Caco-2 (cell line): ENCODE measurements around the gene TMSB15C. TPM values are rescaled to one million over a fixed set of nuclear protein-coding genes. Genes with fewer than 3 reads are reported as not detected.

ENCODE experiments used
- BruUV-seq: library from RNA; stranded (reverse); fragments of 400-500 nt; replicated peaks from 2 replicates; lab custom pipeline; 2021; lab: Mats Ljungman, UMichigan
- CTCF ChIA-PET: fragments of 300-600 bp; sonication (Branson Sonifier 250); formaldehyde crosslinking; loops from one replicate; lab custom pipeline; 2022; ENCODE audit warnings: antibody characterized with exemption; lab: Charles Lee
- POLR2A ChIA-PET: fragments of 300-600 bp; sonication (Branson Sonifier 250); formaldehyde crosslinking; loops from one replicate; lab custom pipeline; 2022; ENCODE audit warnings: antibody characterized with exemption; lab: Charles Lee
- DNase-seq, 2 experiments: peaks; one replicate each; pipeline versions ENCODE4 v3.0.0 to v3.0.0-alpha.2; 2020 to 2022
- H3K27me3 ChIP-seq: replicated peaks from 2 replicates; pipeline ENCODE4 v1.6.0; 2011; ENCODE audit warnings: low read length; ENCODE audit not compliant: control insufficient read depth, insufficient read depth
- H3K36me3 ChIP-seq: 2 replicates; pipeline ENCODE4 v1.5.1; 2011; ENCODE audit warnings: low read length; ENCODE audit not compliant: control insufficient read depth, insufficient read depth
- H3K4me1 ChIP-seq: fragments of 250-450 bp; sonication (Bioruptor Pico); 2 replicates; pipeline ENCODE4 v1.5.1; 2020; ENCODE audit warnings: mild to moderate bottlenecking
- H3K4me3 ChIP-seq: 2 replicates; pipeline ENCODE4 v1.5.1; 2011; ENCODE audit warnings: low read depth, mild to moderate bottlenecking, control low read depth, low read length
- H3K9me3 ChIP-seq: fragments of 250-450 bp; sonication (Bioruptor Pico); 2 replicates; pipeline ENCODE4 v1.5.1; 2020; ENCODE audit warnings: mild to moderate bottlenecking, moderate library complexity
- H3K27ac Mint-ChIP-seq: one replicate; pipeline ENCODE4 v1.8.0; 2022; ENCODE audit warnings: mixed read lengths; ENCODE audit not compliant: unreplicated experiment
- H3K27me3 Mint-ChIP-seq: one replicate; pipeline ENCODE4 v1.8.0; 2022; ENCODE audit warnings: mixed read lengths; ENCODE audit not compliant: insufficient read depth, unreplicated experiment
- H3K36me3 Mint-ChIP-seq: one replicate; pipeline ENCODE4 v1.8.0; 2022; ENCODE audit warnings: mild to moderate bottlenecking, mixed read lengths; ENCODE audit not compliant: insufficient read depth, unreplicated experiment
- H3K4me1 Mint-ChIP-seq: one replicate; pipeline ENCODE4 v1.8.0; 2022; ENCODE audit warnings: low read depth, mixed read lengths; ENCODE audit not compliant: unreplicated experiment
- H3K4me3 Mint-ChIP-seq: one replicate; pipeline ENCODE4 v1.8.0; 2022; ENCODE audit warnings: mild to moderate bottlenecking, moderate library complexity, mixed read lengths; ENCODE audit not compliant: unreplicated experiment
- H3K9me3 Mint-ChIP-seq: one replicate; pipeline ENCODE4 v1.8.0; 2022; ENCODE audit warnings: mixed read lengths; ENCODE audit not compliant: unreplicated experiment
- CTCF ChIP-seq, 2 experiments: fragments of 200-600 bp in 1 of 2; IDR thresholded peaks; 1 replicate in 1 of 2; 2 replicates in 1 of 2; pipeline versions ENCODE4 v1.5.1 to v1.8.0; 2011 to 2022; ENCODE audit warnings: antibody characterized with exemption in 1 of 2, control low read depth in 1 of 2, inconsistent platforms in 1 of 2, low read depth in 1 of 2, low read length in 1 of 2, mild to moderate bottlenecking in 1 of 2, moderate library complexity in 1 of 2; ENCODE audit not compliant: insufficient read depth in 1 of 2, severe bottlenecking in 1 of 2, unreplicated experiment in 1 of 2
- intact Hi-C: fragments of 100-400 bp; cut with micrococcal nuclease; formaldehyde crosslinking; loops from one replicate; pipeline ENCODE4 v1.10.0; 2022; ENCODE audit not compliant: unreplicated experiment
- total RNA-seq: library from RNA; stranded (reverse); gene quantifications from 2 replicates; pipeline ENCODE4 v1.2.3, GENCODE V29; 2022

The TMSB15C gene
- total RNA-seq, 1 experiment from 2014 or later, result 3.2 TPM

- no peaks in the 10 kb centered on the region for H3K36me3 Mint-ChIP-seq
- H3K27me3 Mint-ChIP-seq, result peaks cover 3% of the 10 kb centered on the region
- CTCF ChIA-PET, result no interaction called here
- DNase-seq, result no peak
- H3K4me1 Mint-ChIP-seq, result no peaks in the 10 kb centered on the region
- no TSS peak for BruUV-seq
- no peak overlapping the region for H3K27ac Mint-ChIP-seq
- H3K9me3 Mint-ChIP-seq, result no peaks in the 10 kb centered on the region
- Histone ChIP-seq H3K36me3 (no peaks in the 10 kb centered on the region), H3K9me3 (no peaks in the 10 kb centered on the region), H3K4me1 (no peaks in the 10 kb centered on the region), H3K4me3 (no peak overlapping the region), H3K27me3 (no peaks in the 10 kb centered on the region)
- no peak for TF ChIP-seq CTCF (IDR thresholded peaks at IDR 0.05; ENCODE audit: insufficient read depth in 1 of 2, low read depth in 1 of 2, low read length in 1 of 2, severe bottlenecking in 1 of 2, unreplicated experiment in 1 of 2)
- H3K4me3 Mint-ChIP-seq, result no peak overlapping the region
- POLR2A ChIA-PET, result no interaction called here
- intact Hi-C loops, result no loop called here
Observed at GRCh38 chrX:104108955-104109354, 32.9 kb upstream of the TMSB15C start.

GRCh38 chrX:104105330-104106262 lies 29.6 kb upstream of the TMSB15C start:
- Mint-ChIP-seq H3K36me3 (no peaks in the 10 kb centered on the region), H3K4me3 (no peak overlapping the region), H3K4me1 (no peaks in the 10 kb centered on the region), H3K9me3 (no peaks in the 10 kb centered on the region), H3K27me3 (peaks cover 5% of the 10 kb centered on the region), H3K27ac (no peak overlapping the region)
- Histone ChIP-seq H3K36me3 (no peaks in the 10 kb centered on the region), H3K4me3 (no peak overlapping the region), H3K9me3 (no peaks in the 10 kb centered on the region), H3K4me1 (no peaks in the 10 kb centered on the region), H3K27me3 (no peaks in the 10 kb centered on the region)
- TF ChIP-seq CTCF (IDR thresholded peaks at IDR 0.05; ENCODE audit: insufficient read depth in 1 of 2, low read depth in 1 of 2, low read length in 1 of 2, severe bottlenecking in 1 of 2, unreplicated experiment in 1 of 2), result no peak
- ChIA-PET POLR2A (no interaction called here), CTCF (no interaction called here)
- BruUV-seq, result no TSS peak
- no peak for DNase-seq
- intact Hi-C loops, result no loop called here

- Mint-ChIP-seq H3K27me3 (peaks cover 7% of the 10 kb centered on the region), H3K4me1 (no peaks in the 10 kb centered on the region), H3K27ac (no peak overlapping the region), H3K9me3 (no peaks in the 10 kb centered on the region), H3K4me3 (no peak overlapping the region), H3K36me3 (no peaks in the 10 kb centered on the region)
- no peak for DNase-seq
- BruUV-seq, result no TSS peak
- Histone ChIP-seq H3K27me3 (no peaks in the 10 kb centered on the region), H3K4me3 (no peak overlapping the region), H3K36me3 (no peaks in the 10 kb centered on the region), H3K9me3 (no peaks in the 10 kb centered on the region), H3K4me1 (no peaks in the 10 kb centered on the region)
- CTCF ChIA-PET, result no interaction called here
- no peak for TF ChIP-seq CTCF (IDR thresholded peaks at IDR 0.05; ENCODE audit: insufficient read depth in 1 of 2, low read depth in 1 of 2, low read length in 1 of 2, severe bottlenecking in 1 of 2, unreplicated experiment in 1 of 2)
- intact Hi-C loops, result no loop called here
- POLR2A ChIA-PET, result no interaction called here
Observed at GRCh38 chrX:104104676-104105075, 28.6 kb upstream of the TMSB15C start.
